Measurements from ENCODE around the gene TBCA. TPM values are rescaled to one million over a fixed set of nuclear protein-coding genes. Genes with fewer than 3 reads are reported as not detected.

TBCA gene
- total and polyA plus RNA-seq, 5 donors from 2014 or later: 94.4 to 285 (median 197) TPM

DNA sequence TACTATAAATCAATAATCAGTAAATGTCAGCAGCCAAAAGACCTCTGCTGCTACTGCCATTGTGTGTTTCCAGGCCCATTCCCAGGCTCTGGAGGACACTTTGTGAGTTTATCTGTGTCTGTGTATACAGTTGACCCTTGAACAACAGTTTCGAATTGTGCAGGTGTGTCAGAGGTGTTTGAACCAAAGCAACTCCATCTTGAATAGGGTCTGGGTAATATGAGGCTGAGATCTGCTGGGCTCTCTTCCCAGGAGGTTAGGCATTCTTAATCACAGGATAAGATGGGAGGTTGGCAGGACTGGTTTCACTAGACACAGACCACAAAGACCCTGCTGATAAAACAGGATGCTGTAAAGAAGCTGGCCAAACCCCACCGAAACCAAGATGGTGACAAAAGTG is 2.3 kb upstream of the TBCA start:
- H3K4me1 ChIP-seq (ENCODE audit: control insufficient read depth, insufficient read depth, low read length, poor library complexity, severe bottlenecking): peaks cover 30% of the 10 kb centered on the region
- DNase-seq (no peak), ATAC-seq (ENCODE audit: low read depth in 2 of 2) (no peak)
- no peak overlapping the region for H3K4me3 ChIP-seq (ENCODE audit: low read depth, low read length)
- H3K27me3 ChIP-seq (ENCODE audit: control insufficient read depth, insufficient read depth, low read length): no peaks in the 10 kb centered on the region
- Mint-ChIP-seq H3K27me3 (peaks cover 15% of the 10 kb centered on the region), H3K36me3 (no peaks in the 10 kb centered on the region), H3K27ac (no peak overlapping the region), H3K4me3 (peak overlapping the region in 3 of 4 donors; percentile 45 to 81 (median 49)), H3K4me1 (peaks cover 14 to 32% (median 20%) of the 10 kb centered on the region in 4 donors), H3K9me3 (peaks cover 0 to 1% (median 0%) of the 10 kb centered on the region in 7 donors)
- H3K36me3 ChIP-seq (ENCODE audit: control insufficient read depth, insufficient read depth, low read length): peaks cover 3% of the 10 kb centered on the region
- no peak overlapping the region for H3K27ac ChIP-seq (ENCODE audit: insufficient read depth, low read length, poor library complexity, severe bottlenecking)
- no peaks in the 10 kb centered on the region for H3K9me3 ChIP-seq (ENCODE audit: control insufficient read depth in 2 of 2, low read length in 2 of 2)

DNA sequence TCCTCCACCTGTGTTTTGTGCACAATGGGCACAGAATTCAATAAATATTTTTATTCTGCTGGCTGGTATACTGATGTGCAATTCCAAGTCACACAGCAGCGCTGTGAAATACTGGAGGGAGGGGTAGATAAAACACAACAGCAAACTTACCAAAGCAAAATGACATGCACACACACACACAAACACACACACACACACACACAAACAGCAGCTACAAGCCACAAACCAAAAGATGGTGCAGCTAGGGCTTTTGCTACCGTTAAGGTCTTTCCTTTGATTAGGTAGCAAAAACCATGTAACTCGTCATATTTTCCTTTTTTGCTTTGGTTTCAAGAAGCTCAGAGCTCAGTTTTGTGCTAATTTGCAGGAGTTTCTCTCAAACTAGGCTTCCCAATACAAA is 1.8 kb upstream of the TBCA start:
- H3K27ac Mint-ChIP-seq: peak overlapping the region in 1 of 3 donors; percentile 20
- no peaks in the 10 kb centered on the region for H3K36me3 Mint-ChIP-seq

GRCh38 chr5:77777281-77777892 is 1.2 kb upstream of the TBCA start:
- Histone ChIP-seq H3K27ac (ENCODE audit: insufficient read depth, low read length, poor library complexity, severe bottlenecking) (no peak overlapping the region), H3K4me1 (ENCODE audit: control insufficient read depth, insufficient read depth, low read length, poor library complexity, severe bottlenecking) (peaks cover 34% of the 10 kb centered on the region), H3K36me3 (ENCODE audit: control insufficient read depth, insufficient read depth, low read length) (peaks cover 4% of the 10 kb centered on the region), H3K4me3 (ENCODE audit: low read depth, low read length) (no peak overlapping the region), H3K27me3 (ENCODE audit: control insufficient read depth, insufficient read depth, low read length) (no peaks in the 10 kb centered on the region), H3K9me3 (ENCODE audit: control insufficient read depth in 2 of 2, low read length in 2 of 2) (no peaks in the 10 kb centered on the region)
- Mint-ChIP-seq H3K9me3 (no peaks in the 10 kb centered on the region), H3K36me3 (no peaks in the 10 kb centered on the region), H3K4me1 (peaks cover 14 to 40% (median 26%) of the 10 kb centered on the region in 4 donors), H3K27ac (peak overlapping the region in 1 of 3 donors; percentile 66), H3K4me3 (peak overlapping the region; percentile 49 to 96 (median 60)), H3K27me3 (peaks cover 11% of the 10 kb centered on the region)
- DNase-seq: no peak
- ATAC-seq (ENCODE audit: low read depth in 2 of 2): no peak

More for the DNA sequence above, 1.8 kb upstream of the TBCA start:
- Mint-ChIP-seq H3K4me3 (peak overlapping the region in 1 of 4 donors; percentile 49), H3K27me3 (peaks cover 15% of the 10 kb centered on the region), H3K4me1 (peaks cover 14 to 37% (median 23%) of the 10 kb centered on the region in 4 donors), H3K9me3 (peaks cover 0 to 1% (median 0%) of the 10 kb centered on the region in 7 donors)
- Histone ChIP-seq H3K4me3 (ENCODE audit: low read depth, low read length) (no peak overlapping the region), H3K27ac (ENCODE audit: insufficient read depth, low read length, poor library complexity, severe bottlenecking) (no peak overlapping the region), H3K27me3 (ENCODE audit: control insufficient read depth, insufficient read depth, low read length) (no peaks in the 10 kb centered on the region), H3K9me3 (ENCODE audit: control insufficient read depth in 2 of 2, low read length in 2 of 2) (no peaks in the 10 kb centered on the region), H3K4me1 (ENCODE audit: control insufficient read depth, insufficient read depth, low read length, poor library complexity, severe bottlenecking) (peaks cover 34% of the 10 kb centered on the region), H3K36me3 (ENCODE audit: control insufficient read depth, insufficient read depth, low read length) (peaks cover 4% of the 10 kb centered on the region)
- DNase-seq (no peak), ATAC-seq (ENCODE audit: low read depth in 2 of 2) (no peak)

GRCh38 chr5:77776554-77777206 is 541 bp upstream of the TBCA start:
- Mint-ChIP-seq H3K9me3 (no peaks in the 10 kb centered on the region), H3K36me3 (peaks cover 2% of the 10 kb centered on the region), H3K27ac (peak overlapping the region; percentile 88 to 99 (median 98)), H3K27me3 (peaks cover 10% of the 10 kb centered on the region), H3K4me3 (peak overlapping the region; percentile 87 to 96 (median 94)), H3K4me1 (peaks cover 18 to 46% (median 31%) of the 10 kb centered on the region in 4 donors)
- peak overlapping the region; percentile 98 for H3K27ac ChIP-seq (ENCODE audit: insufficient read depth, low read length, poor library complexity, severe bottlenecking)
- H3K4me3 ChIP-seq (ENCODE audit: low read depth, low read length): peak overlapping the region; percentile 96
- no peak for DNase-seq
- H3K27me3 ChIP-seq (ENCODE audit: control insufficient read depth, insufficient read depth, low read length): no peaks in the 10 kb centered on the region
- H3K4me1 ChIP-seq (ENCODE audit: control insufficient read depth, insufficient read depth, low read length, poor library complexity, severe bottlenecking): peaks cover 34% of the 10 kb centered on the region
- peaks cover 4% of the 10 kb centered on the region for H3K36me3 ChIP-seq (ENCODE audit: control insufficient read depth, insufficient read depth, low read length)
- no peak for ATAC-seq (ENCODE audit: low read depth in 2 of 2)
- H3K9me3 ChIP-seq (ENCODE audit: control insufficient read depth in 2 of 2, low read length in 2 of 2): no peaks in the 10 kb centered on the region

DNA sequence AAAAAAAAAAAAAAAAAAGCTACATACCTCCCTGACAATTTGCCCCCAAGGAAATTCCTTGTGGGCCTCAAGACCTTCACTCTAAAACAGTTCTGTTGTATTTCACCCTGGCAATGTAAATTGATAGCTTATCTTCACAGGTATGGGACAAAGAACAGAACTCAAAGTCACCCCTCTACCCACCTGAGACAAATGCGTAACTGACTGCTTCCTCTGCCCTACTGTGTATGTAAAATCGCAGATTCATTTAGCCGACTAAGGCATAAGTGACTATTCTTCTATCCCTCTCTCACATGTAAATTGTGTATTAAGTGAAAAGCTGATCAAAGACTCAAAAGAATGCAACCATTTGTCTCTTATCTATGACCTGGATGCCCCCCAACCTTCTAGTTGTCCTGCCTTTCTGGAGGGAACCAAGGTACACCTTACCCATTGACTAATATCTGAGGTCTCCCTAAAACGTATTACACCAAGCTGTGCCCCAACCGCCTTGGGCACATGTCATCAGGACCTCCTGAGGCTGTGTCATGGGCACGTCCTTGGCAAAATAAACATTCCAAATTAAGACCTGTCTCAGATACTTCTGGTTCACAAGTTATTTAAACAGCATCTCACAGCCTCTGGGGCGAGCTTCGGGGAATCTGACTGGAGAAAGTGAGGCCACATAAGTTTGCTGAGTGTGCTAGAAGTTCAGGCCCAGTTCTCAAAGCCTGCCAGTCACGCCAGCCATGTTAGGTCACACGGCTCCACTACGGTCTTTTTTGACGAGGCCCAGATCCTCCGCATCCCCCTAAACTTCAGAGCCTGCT is 954 bp downstream of the TBCA start:
- peaks cover 4% of the 10 kb centered on the region for H3K36me3 ChIP-seq (ENCODE audit: control insufficient read depth, insufficient read depth, low read length)
- H3K27me3 Mint-ChIP-seq: peaks cover under 1% of the 10 kb centered on the region
- H3K36me3 Mint-ChIP-seq: peaks cover 9% of the 10 kb centered on the region
- H3K27ac ChIP-seq (ENCODE audit: insufficient read depth, low read length, poor library complexity, severe bottlenecking): peak overlapping the region; percentile 98
- no peaks in the 10 kb centered on the region for H3K9me3 Mint-ChIP-seq
- peak overlapping the region; percentile 93 to 96 (median 95) for H3K4me3 Mint-ChIP-seq
- peaks cover 49% of the 10 kb centered on the region for H3K4me1 ChIP-seq (ENCODE audit: control insufficient read depth, insufficient read depth, low read length, poor library complexity, severe bottlenecking)
- DNase-seq (peak in 1 of 3 donors; percentile 41), ATAC-seq (ENCODE audit: low read depth in 2 of 2) (peak in 1 of 2 donors; percentile 1)
- H3K27ac Mint-ChIP-seq: peak overlapping the region; percentile 97 to 99 (median 98)
- no peaks in the 10 kb centered on the region for H3K9me3 ChIP-seq (ENCODE audit: control insufficient read depth in 2 of 2, low read length in 2 of 2)
- peak overlapping the region; percentile 83 for H3K4me3 ChIP-seq (ENCODE audit: low read depth, low read length)
- peaks cover 25 to 58% (median 42%) of the 10 kb centered on the region in 4 donors for H3K4me1 Mint-ChIP-seq
- H3K27me3 ChIP-seq (ENCODE audit: control insufficient read depth, insufficient read depth, low read length): no peaks in the 10 kb centered on the region

DNA sequence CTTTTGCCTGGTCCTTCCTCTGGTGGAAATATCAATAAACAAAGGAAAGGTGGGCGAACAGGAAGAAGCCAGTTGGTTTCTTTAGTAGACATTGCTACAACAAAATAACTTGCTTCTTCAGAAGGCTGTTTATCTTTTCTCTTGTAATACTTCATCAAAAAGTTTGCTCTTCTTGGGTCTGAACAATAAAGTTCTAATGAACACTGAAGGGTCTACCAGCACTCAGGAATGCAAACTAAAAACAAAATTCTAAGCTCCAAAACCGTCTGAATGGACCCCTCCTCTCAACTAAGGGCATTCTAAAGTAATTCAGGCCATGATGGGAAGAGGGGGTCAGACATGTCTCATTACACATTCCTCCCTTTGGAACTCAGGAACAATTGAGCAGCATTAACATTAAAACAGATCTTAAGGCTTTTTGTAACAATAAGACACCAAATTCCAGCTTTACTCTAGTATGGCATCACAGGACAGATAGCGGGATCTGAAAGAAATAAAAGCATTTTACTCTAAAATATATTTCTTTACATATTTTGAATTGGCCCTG is 2.3 kb downstream of the TBCA start:
- peaks cover 30 to 66% (median 47%) of the 10 kb centered on the region in 4 donors for H3K4me1 Mint-ChIP-seq
- Histone ChIP-seq H3K4me1 (ENCODE audit: control insufficient read depth, insufficient read depth, low read length, poor library complexity, severe bottlenecking) (peaks cover 59% of the 10 kb centered on the region), H3K27ac (ENCODE audit: insufficient read depth, low read length, poor library complexity, severe bottlenecking) (no peak overlapping the region)

GRCh38 chr5:77772729-77773128 is 3.4 kb downstream of the TBCA start:
- H3K4me1 ChIP-seq (ENCODE audit: control insufficient read depth, insufficient read depth, low read length, poor library complexity, severe bottlenecking): peaks cover 62% of the 10 kb centered on the region

More for the DNA sequence above, 2.3 kb downstream of the TBCA start:
- Histone ChIP-seq H3K27me3 (ENCODE audit: control insufficient read depth, insufficient read depth, low read length) (no peaks in the 10 kb centered on the region), H3K4me3 (ENCODE audit: low read depth, low read length) (peak overlapping the region; percentile 83), H3K36me3 (ENCODE audit: control insufficient read depth, insufficient read depth, low read length) (peaks cover 8% of the 10 kb centered on the region), H3K9me3 (ENCODE audit: control insufficient read depth in 2 of 2, low read length in 2 of 2) (no peaks in the 10 kb centered on the region)
- no peaks in the 10 kb centered on the region for H3K27me3 Mint-ChIP-seq
- H3K36me3 Mint-ChIP-seq: peaks cover 14% of the 10 kb centered on the region
- peak overlapping the region in 1 of 3 donors; percentile 98 for H3K27ac Mint-ChIP-seq
- peak overlapping the region; percentile 93 to 96 (median 95) for H3K4me3 Mint-ChIP-seq
- H3K9me3 Mint-ChIP-seq: no peaks in the 10 kb centered on the region
- ATAC-seq (ENCODE audit: low read depth in 2 of 2): no peak
- DNase-seq: no peak

More at GRCh38 chr5:77772729-77773128, 3.4 kb downstream of the TBCA start:
- DNase-seq: no peak
- Histone ChIP-seq H3K36me3 (ENCODE audit: control insufficient read depth, insufficient read depth, low read length) (peaks cover 18% of the 10 kb centered on the region), H3K27ac (ENCODE audit: insufficient read depth, low read length, poor library complexity, severe bottlenecking) (no peak overlapping the region), H3K4me3 (ENCODE audit: low read depth, low read length) (peak overlapping the region; percentile 83), H3K9me3 (ENCODE audit: control insufficient read depth in 2 of 2, low read length in 2 of 2) (no peaks in the 10 kb centered on the region), H3K27me3 (ENCODE audit: control insufficient read depth, insufficient read depth, low read length) (no peaks in the 10 kb centered on the region)
- Mint-ChIP-seq H3K36me3 (peaks cover 18% of the 10 kb centered on the region), H3K4me3 (peak overlapping the region; percentile 19 to 96 (median 74)), H3K4me1 (peaks cover 37 to 73% (median 51%) of the 10 kb centered on the region in 4 donors), H3K27ac (no peak overlapping the region), H3K9me3 (no peaks in the 10 kb centered on the region), H3K27me3 (no peaks in the 10 kb centered on the region)
- no peak for ATAC-seq (ENCODE audit: low read depth in 2 of 2)
